Osteoblast (primary cell): Measurements from ENCODE around the gene SLC37A2. TPM values are rescaled to one million over a fixed set of nuclear protein-coding genes. Genes with fewer than 3 reads are reported as not detected.

Experiments used
- DNase-seq: peaks from one replicate; pipeline ENCODE4 v3.0.0; 2011; ENCODE audit warnings: low spot score, mixed read lengths; ENCODE audit not compliant: insufficient read length; ENCODE audit errors: missing footprints
- H2AFZ ChIP-seq: 2 replicates; pipeline ENCODE4 v1.6.0; 2011; ENCODE audit warnings: mild to moderate bottlenecking, low read length
- H3K27ac ChIP-seq: 2 replicates; pipeline ENCODE4 v1.5.1; 2011; ENCODE audit warnings: mild to moderate bottlenecking, low read depth, low read length, moderate library complexity
- H3K27me3 ChIP-seq: 2 replicates; pipeline ENCODE4 v1.6.0; 2012; ENCODE audit warnings: mild to moderate bottlenecking, control low read depth, inconsistent platforms, low read length, moderate library complexity; ENCODE audit not compliant: insufficient read depth
- H3K36me3 ChIP-seq: 2 replicates; pipeline ENCODE4 v1.5.1; 2011; ENCODE audit warnings: mild to moderate bottlenecking, low read length, control low read depth, moderate library complexity; ENCODE audit not compliant: insufficient read depth
- H3K4me1 ChIP-seq: 2 replicates; pipeline ENCODE4 v1.5.1; 2011; ENCODE audit warnings: mild to moderate bottlenecking, low read length, control low read depth, moderate library complexity; ENCODE audit not compliant: insufficient read depth
- H3K4me2 ChIP-seq: 2 replicates; pipeline ENCODE4 v1.6.0; 2011; ENCODE audit warnings: mild to moderate bottlenecking, low read length; ENCODE audit not compliant: insufficient read depth
- H3K4me3 ChIP-seq: fragments of 200-600 bp; sonication (generic); 3 replicates; pipeline ENCODE4 v1.5.1; 2012; ENCODE audit warnings: mild to moderate bottlenecking, low read length, inconsistent platforms; ENCODE audit not compliant: insufficient read depth
- H3K79me2 ChIP-seq: 2 replicates; pipeline ENCODE4 v1.6.0; 2012; ENCODE audit warnings: mild to moderate bottlenecking, low read length, control low read depth, inconsistent platforms; ENCODE audit not compliant: insufficient read depth
- H3K9me3 ChIP-seq: 2 replicates; pipeline ENCODE4 v1.5.1; 2011; ENCODE audit warnings: low read depth, low read length, control low read depth
- H4K20me1 ChIP-seq: 2 replicates; pipeline ENCODE4 v1.6.0; 2012; ENCODE audit warnings: mild to moderate bottlenecking, low read length, control low read depth; ENCODE audit not compliant: insufficient read depth
- CTCF ChIP-seq: IDR thresholded peaks from 2 replicates; pipeline ENCODE4 v1.5.1; 2011; ENCODE audit warnings: mild to moderate bottlenecking, low read depth, low read length, moderate library complexity; ENCODE audit errors: extremely low read depth
- total RNA-seq: library from RNA; depleted of rRNA; stranded (reverse); fragments of >200 nt; gene quantifications from 2 replicates; pipeline ENCODE4 v1.2.3, GENCODE V29; 2012

SLC37A2 gene
- total RNA-seq, 1 donor: 0.36 TPM

DNA sequence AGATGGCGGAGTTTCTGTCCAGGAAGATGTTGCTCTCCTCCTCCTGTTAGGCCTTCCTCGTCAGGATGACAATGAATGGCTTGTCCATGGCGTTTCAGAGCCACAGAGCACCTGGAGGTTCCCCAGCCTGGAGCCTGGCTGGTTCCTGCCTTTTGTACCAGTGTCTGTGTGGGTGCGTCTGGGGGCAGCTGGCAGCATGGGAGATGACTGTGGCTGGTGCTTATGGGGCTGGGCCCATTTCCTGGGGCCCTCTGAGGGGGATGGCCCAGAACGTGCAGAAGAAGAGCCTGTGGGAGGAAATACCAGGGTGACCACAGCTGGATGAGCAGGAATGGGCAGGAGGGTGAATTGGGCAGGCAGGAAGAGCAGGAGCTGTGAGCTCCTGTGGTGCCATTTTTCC lies 6.7 kb downstream of the SLC37A2 start:
- no peak overlapping the region for H3K4me2 ChIP-seq
- H2AFZ ChIP-seq: peak overlapping the region; percentile 15

DNA sequence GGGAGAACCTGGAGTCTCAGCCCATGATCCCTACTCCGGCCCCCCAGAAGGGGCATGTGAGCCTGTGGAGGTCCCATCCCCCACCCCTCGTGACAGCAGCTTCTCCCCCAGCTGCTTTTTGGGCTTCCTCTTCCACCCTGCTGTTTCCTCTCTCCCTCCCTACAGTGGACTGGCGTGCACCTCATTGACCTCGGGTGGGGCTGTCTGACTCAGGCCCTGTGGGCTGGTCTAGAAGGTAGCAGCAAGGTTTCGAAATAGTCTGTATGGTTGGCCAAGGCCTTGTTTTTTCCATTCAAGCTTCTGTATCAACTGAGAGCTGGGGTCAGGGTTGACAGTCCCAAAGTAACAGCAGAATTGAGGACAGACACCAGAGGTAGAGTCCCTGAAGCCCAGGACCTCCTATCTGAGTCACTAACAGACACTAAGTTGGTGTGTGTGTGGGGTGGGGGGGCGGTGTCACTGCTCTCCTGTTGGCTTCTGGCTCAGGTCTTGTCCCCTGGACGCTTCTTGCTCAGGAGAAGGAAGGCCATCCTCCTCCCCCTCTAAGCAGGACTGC lies 7.7 kb downstream of the SLC37A2 start:
- H3K27ac ChIP-seq: no peak overlapping the region
- peak; percentile 89 for DNase-seq
- no peaks in the 10 kb centered on the region for H4K20me1 ChIP-seq
- H3K79me2 ChIP-seq: no peaks in the 10 kb centered on the region
- H3K9me3 ChIP-seq: no peaks in the 10 kb centered on the region
- no peak overlapping the region for H3K4me2 ChIP-seq
- H3K4me3 ChIP-seq: no peak overlapping the region
- no peaks in the 10 kb centered on the region for H3K36me3 ChIP-seq
- peak overlapping the region; percentile 18 for H2AFZ ChIP-seq
- H3K4me1 ChIP-seq: peaks cover 10% of the 10 kb centered on the region
- no peak for TF ChIP-seq CTCF
- no peaks in the 10 kb centered on the region for H3K27me3 ChIP-seq

More for the DNA sequence above, 6.7 kb downstream of the SLC37A2 start:
- Histone ChIP-seq H3K9me3 (no peaks in the 10 kb centered on the region), H3K27me3 (no peaks in the 10 kb centered on the region), H3K79me2 (no peaks in the 10 kb centered on the region), H3K36me3 (no peaks in the 10 kb centered on the region), H3K4me3 (no peak overlapping the region), H3K4me1 (peaks cover 10% of the 10 kb centered on the region), H3K27ac (no peak overlapping the region), H4K20me1 (no peaks in the 10 kb centered on the region)
- TF ChIP-seq CTCF: no peak
- peak; percentile 87 for DNase-seq

GRCh38 chr11:125071435-125071834 lies 8.3 kb downstream of the SLC37A2 start:
- H4K20me1 ChIP-seq: no peaks in the 10 kb centered on the region
- DNase-seq: no peak
- H3K27ac ChIP-seq: no peak overlapping the region
- H3K79me2 ChIP-seq: no peaks in the 10 kb centered on the region
- H3K36me3 ChIP-seq: no peaks in the 10 kb centered on the region
- no peak overlapping the region for H3K4me2 ChIP-seq
- peak overlapping the region; percentile 44 for H2AFZ ChIP-seq
- no peaks in the 10 kb centered on the region for H3K27me3 ChIP-seq
- no peaks in the 10 kb centered on the region for H3K9me3 ChIP-seq
- peaks cover 10% of the 10 kb centered on the region for H3K4me1 ChIP-seq
- H3K4me3 ChIP-seq: no peak overlapping the region
- TF ChIP-seq CTCF: no peak

- Histone ChIP-seq H3K4me3 (no peak overlapping the region), H3K4me2 (no peak overlapping the region)
Measured at GRCh38 chr11:125071846-125072217, 8.7 kb downstream of the SLC37A2 start.

More at GRCh38 chr11:125071846-125072217, 8.7 kb downstream of the SLC37A2 start:
- no peaks in the 10 kb centered on the region for H3K9me3 ChIP-seq
- TF ChIP-seq CTCF: no peak
- H3K27ac ChIP-seq: no peak overlapping the region
- H4K20me1 ChIP-seq: no peaks in the 10 kb centered on the region
- no peaks in the 10 kb centered on the region for H3K27me3 ChIP-seq
- peaks cover 10% of the 10 kb centered on the region for H3K4me1 ChIP-seq
- no peak overlapping the region for H2AFZ ChIP-seq
- H3K36me3 ChIP-seq: no peaks in the 10 kb centered on the region
- no peak for DNase-seq
- H3K79me2 ChIP-seq: no peaks in the 10 kb centered on the region
